GM23338 (cell line): ENCODE data around the gene CCDC167. TPM values are rescaled to one million over a fixed set of nuclear protein-coding genes. Genes with fewer than 3 reads are reported as not detected.

Experiments
- ATAC-seq: fragments of 200-7000 bp; cut with Tn5 transposase; 3 replicates; pipeline ENCODE4 v1.9.1; 2020
- DNase-seq: peaks from one replicate; pipeline ENCODE4 v3.0.0-alpha.2; 2015; ENCODE audit warnings: low spot score
- H2AFZ ChIP-seq: fragments of 200-600 bp; sonication (generic); 2 replicates; pipeline ENCODE4 v1.8.0; 2016; ENCODE audit warnings: antibody characterized with exemption, mild to moderate bottlenecking, moderate library complexity
- H3F3A ChIP-seq: fragments of 200-600 bp; sonication (generic); replicated peaks from 2 replicates; pipeline ENCODE4 v1.8.0; 2017; ENCODE audit warnings: antibody characterized with exemption, mixed run types, low read depth
- H3K27ac ChIP-seq: fragments of 200-600 bp; sonication (generic); 2 replicates; pipeline ENCODE4 v1.6.1; 2016; ENCODE audit warnings: low read depth
- H3K27me3 ChIP-seq: fragments of 200-600 bp; sonication (generic); 2 replicates; pipeline ENCODE4 v1.8.0; 2016; ENCODE audit warnings: mild to moderate bottlenecking, mixed run types, moderate library complexity; ENCODE audit not compliant: insufficient read depth
- H3K36me3 ChIP-seq: fragments of 200-600 bp; sonication (generic); 2 replicates; pipeline ENCODE4 v1.8.0; 2016; ENCODE audit warnings: mild to moderate bottlenecking; ENCODE audit not compliant: insufficient read depth
- H3K4me1 ChIP-seq: fragments of 200-600 bp; sonication (generic); 2 replicates; pipeline ENCODE4 v1.8.0; 2016; ENCODE audit warnings: mild to moderate bottlenecking, moderate library complexity; ENCODE audit not compliant: insufficient read depth
- H3K4me2 ChIP-seq: fragments of 200-600 bp; sonication (generic); 2 replicates; pipeline ENCODE4 v1.7.1; 2017; ENCODE audit warnings: mixed run types
- H3K4me3 ChIP-seq: fragments of 200-600 bp; sonication (generic); 2 replicates; pipeline ENCODE4 v1.6.1; 2016; ENCODE audit warnings: mixed run types
- H3K79me2 ChIP-seq: fragments of 200-600 bp; sonication (generic); replicated peaks from 2 replicates; pipeline ENCODE4 v1.8.0; 2017; ENCODE audit warnings: mild to moderate bottlenecking; ENCODE audit not compliant: insufficient read depth
- H3K9me2 ChIP-seq: fragments of 200-600 bp; sonication (generic); 2 replicates; pipeline ENCODE4 v1.8.0; 2017; ENCODE audit not compliant: insufficient read depth
- H4K20me1 ChIP-seq: fragments of 200-600 bp; sonication (generic); replicated peaks from 2 replicates; pipeline ENCODE4 v1.8.0; 2017; ENCODE audit warnings: mild to moderate bottlenecking; ENCODE audit not compliant: insufficient read depth
- H3K27ac Mint-ChIP-seq: 2 replicates; pipeline ENCODE4 v1.8.0; 2020; ENCODE audit warnings: inconsistent platforms, mild to moderate bottlenecking, moderate library complexity, mixed read lengths
- H3K27me3 Mint-ChIP-seq: 3 replicates; pipeline ENCODE4 v1.8.0; 2022; ENCODE audit warnings: low read depth, mild to moderate bottlenecking, moderate library complexity, mixed read lengths, inconsistent platforms; ENCODE audit not compliant: insufficient read depth, poor library complexity
- H3K36me3 Mint-ChIP-seq: 3 replicates; pipeline ENCODE4 v1.8.0; 2021; ENCODE audit warnings: low read depth, mild to moderate bottlenecking, inconsistent platforms, moderate library complexity, mixed read lengths
- H3K4me1 Mint-ChIP-seq: 3 replicates; pipeline ENCODE4 v1.8.0; 2020; ENCODE audit warnings: mild to moderate bottlenecking, inconsistent platforms, mixed read lengths
- H3K4me3 Mint-ChIP-seq: 3 replicates; pipeline ENCODE4 v1.8.0; 2021; ENCODE audit warnings: moderate library complexity, mild to moderate bottlenecking, inconsistent platforms, mixed read lengths
- H3K9me3 Mint-ChIP-seq: 3 replicates; pipeline ENCODE4 v1.8.0; 2020; ENCODE audit warnings: moderate library complexity, mild to moderate bottlenecking, inconsistent platforms, mixed read lengths
- CTCF ChIP-seq, 2 experiments: fragments of 200-600 bp in 1 of 2; sonication (generic) in 1 of 2; conservative IDR thresholded peaks; 2 replicates each; pipeline versions ENCODE4 v1.5.1 to v1.6.1; 2016 to 2017; ENCODE audit warnings: antibody characterized with exemption in 2 of 2, low read depth in 2 of 2, mild to moderate bottlenecking in 2 of 2, moderate library complexity in 1 of 2
- EZH2 ChIP-seq: fragments of 200-600 bp; sonication (generic); IDR thresholded peaks from one replicate; pipeline ENCODE4 v1.8.0; 2017; ENCODE audit warnings: antibody characterized with exemption, mild to moderate bottlenecking, low read depth; ENCODE audit not compliant: unreplicated experiment
- POLR2AphosphoS5 ChIP-seq: IDR thresholded peaks from 2 replicates; pipeline ENCODE4 v1.6.1; 2016; ENCODE audit warnings: antibody characterized with exemption, low read depth
- REST ChIP-seq: IDR thresholded peaks from one replicate; pipeline ENCODE4 v1.6.1; 2018; ENCODE audit warnings: antibody characterized with exemption; ENCODE audit not compliant: unreplicated experiment
- ZNF114 ChIP-seq: fragments of 250-450 bp; sonication (Bioruptor Pico); IDR thresholded peaks from 2 replicates; pipeline ENCODE4 v1.5.0; 2020; ENCODE audit warnings: mild to moderate bottlenecking, moderate library complexity
- ZNF462 ChIP-seq: fragments of 250-450 bp; sonication (Bioruptor Pico); IDR thresholded peaks from 2 replicates; pipeline ENCODE4 v1.5.0; 2020; ENCODE audit warnings: mild to moderate bottlenecking, moderate library complexity
- polyA plus RNA-seq: library from polyadenylated mRNA; unstranded; fragments of >200 nt; fragmentation: Nextera tagmentation; extraction: Ambion mirVana; gene quantifications from 2 replicates; pipeline ENCODE4 v1.2.1, GENCODE V29; 2016
- total RNA-seq: library from RNA; depleted of rRNA; stranded (reverse); fragments of >200 nt; shearing (Covaris generic); gene quantifications from 2 replicates; pipeline ENCODE4 v1.2.3, GENCODE V29; 2014

Gene CCDC167
- total and polyA plus RNA-seq, 2 experiments from 2014 or later = 17.6 to 21.4 TPM

DNA sequence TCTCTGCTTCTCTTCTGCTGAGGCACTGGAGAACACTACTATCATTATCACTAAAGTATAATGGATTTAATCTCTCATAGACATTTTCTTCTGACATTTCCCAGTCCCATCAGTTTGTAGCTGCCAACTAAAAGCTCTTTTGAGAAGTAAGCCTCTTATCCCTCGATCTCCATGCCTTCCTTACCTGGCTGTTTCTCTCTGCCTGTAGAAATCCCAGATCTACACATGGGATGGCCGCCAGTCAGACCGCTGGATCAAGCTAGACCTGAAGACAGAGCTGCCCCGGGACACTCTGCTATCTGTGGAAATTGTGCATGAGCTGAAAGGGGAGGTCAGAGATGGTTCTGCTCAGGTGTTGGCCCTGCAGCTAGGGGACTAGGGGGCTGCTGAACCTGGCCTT is 25.4 kb downstream of the CCDC167 start:
- Histone ChIP-seq H3K27ac (no peak overlapping the region), H4K20me1 (peaks cover 8% of the 10 kb centered on the region), H3K79me2 (no peaks in the 10 kb centered on the region), H3K36me3 (peaks cover 6% of the 10 kb centered on the region; the same call in 1 of the 2 replicates), H3K27me3 (no peaks in the 10 kb centered on the region), H3K4me3 (no peak overlapping the region), H3K9me2 (no peaks in the 10 kb centered on the region), H3K4me2 (no peak overlapping the region), H2AFZ (no peak overlapping the region), H3F3A (no peaks in the 10 kb centered on the region), H3K4me1 (no peaks in the 10 kb centered on the region)
- no peaks in the 10 kb centered on the region for H3K9me3 Mint-ChIP-seq
- peaks cover 49% of the 10 kb centered on the region for H3K36me3 Mint-ChIP-seq
- DNase-seq (no peak), ATAC-seq (no peak)
- peaks cover 9% of the 10 kb centered on the region for H3K27me3 Mint-ChIP-seq
- TF ChIP-seq REST (no peak), CTCF (conservative IDR thresholded peaks at IDR 0.05; ENCODE audit: low read depth in 2 of 2) (no peak)
- H3K27ac Mint-ChIP-seq = no peak overlapping the region
- no peaks in the 10 kb centered on the region for H3K4me1 Mint-ChIP-seq
- no peak overlapping the region for H3K4me3 Mint-ChIP-seq

GRCh38 chr6:37473364-37474095 is 26.2 kb downstream of the CCDC167 start:
- no peak overlapping the region for H3K4me3 Mint-ChIP-seq
- no peak for ATAC-seq
- Histone ChIP-seq H3K79me2 (no peaks in the 10 kb centered on the region), H4K20me1 (peaks cover 8% of the 10 kb centered on the region), H3K4me2 (no peak overlapping the region), H3F3A (no peaks in the 10 kb centered on the region), H3K4me3 (no peak overlapping the region), H3K27ac (no peak overlapping the region), H3K27me3 (no peaks in the 10 kb centered on the region), H3K9me2 (no peaks in the 10 kb centered on the region), H3K4me1 (no peaks in the 10 kb centered on the region), H3K36me3 (peaks cover 6% of the 10 kb centered on the region; the same call in 1 of the 2 replicates), H2AFZ (no peak overlapping the region)
- no peak overlapping the region for H3K27ac Mint-ChIP-seq
- no peak for DNase-seq
- no peaks in the 10 kb centered on the region for H3K9me3 Mint-ChIP-seq
- H3K27me3 Mint-ChIP-seq = peaks cover 5% of the 10 kb centered on the region
- peaks cover 44% of the 10 kb centered on the region for H3K36me3 Mint-ChIP-seq
- H3K4me1 Mint-ChIP-seq = no peaks in the 10 kb centered on the region
- TF ChIP-seq EZH2 = no peak
- no peak for TF ChIP-seq ZNF462 (CRISPR knock-in tag)
- no peak for TF ChIP-seq ZNF114 (CRISPR knock-in tag)
- TF ChIP-seq CTCF (conservative IDR thresholded peaks at IDR 0.05; ENCODE audit: low read depth in 2 of 2) = no peak
- no peak for TF ChIP-seq POLR2AphosphoS5
